Keratinocyte (primary cell): ENCODE results near the gene DCST2. TPM values are rescaled to one million over a fixed set of nuclear protein-coding genes. Genes with fewer than 3 reads are reported as not detected.
A peak's percentile ranks its signal among the peaks of the same experiment; 100 is the strongest.

Source experiments
- DNase-seq: peaks from one replicate; pipeline ENCODE4 v3.0.0-alpha.2; 2011; ENCODE audit warnings: low read depth, missing footprints, low spot score
- FAIRE-seq: peaks from 2 replicates; lab custom pipeline; 2011; peaks lifted over from hg19 to GRCh38; lab: Jason Lieb, UNC
- H2AFZ ChIP-seq: 2 replicates; pipeline ENCODE4 v1.6.0; 2012; ENCODE audit warnings: low read length, control low read depth, inconsistent platforms; ENCODE audit not compliant: control insufficient read depth
- H3K27ac ChIP-seq: 2 replicates; pipeline ENCODE4 v1.5.1; 2011; ENCODE audit warnings: low read length; ENCODE audit not compliant: control insufficient read depth, insufficient read depth
- H3K27me3 ChIP-seq: 3 replicates; pipeline ENCODE4 v1.6.0; 2011; ENCODE audit warnings: low read length; ENCODE audit not compliant: control insufficient read depth, insufficient read depth; ENCODE audit errors: extremely low read depth
- H3K36me3 ChIP-seq, 2 experiments: 2 replicates in 1 of 2; 3 replicates in 1 of 2; pipeline ENCODE4 v1.5.1; 2011; ENCODE audit warnings: low read length in 2 of 2, mild to moderate bottlenecking in 1 of 2; ENCODE audit not compliant: control insufficient read depth in 2 of 2, insufficient read depth in 2 of 2; ENCODE audit errors: extremely low read depth in 1 of 2
- H3K4me1 ChIP-seq: 3 replicates; pipeline ENCODE4 v1.5.1; 2011; ENCODE audit warnings: low read length; ENCODE audit not compliant: control insufficient read depth, insufficient read depth; ENCODE audit errors: extremely low read depth
- H3K4me2 ChIP-seq: 3 replicates; pipeline ENCODE4 v1.6.0; 2011; ENCODE audit warnings: low read depth, low read length; ENCODE audit not compliant: control insufficient read depth, insufficient read depth; ENCODE audit errors: extremely low read depth
- H3K4me3 ChIP-seq, 3 experiments: fragments of 200-600 bp in 1 of 3; sonication (generic) in 1 of 3; 2 replicates in 2 of 3; 3 replicates in 1 of 3; pipeline ENCODE4 v1.5.1; 2011 to 2016; ENCODE audit warnings: low read length in 3 of 3, mild to moderate bottlenecking in 3 of 3, control low read depth in 2 of 3, inconsistent platforms in 1 of 3, low read depth in 1 of 3, mixed read lengths in 1 of 3, mixed run types in 1 of 3, moderate library complexity in 1 of 3; ENCODE audit not compliant: control insufficient read depth in 2 of 3, insufficient read depth in 2 of 3; ENCODE audit errors: extremely low read depth in 1 of 3
- H3K79me2 ChIP-seq: 2 replicates; pipeline ENCODE4 v1.6.0; 2012; ENCODE audit warnings: low read length; ENCODE audit not compliant: control insufficient read depth, insufficient read depth
- H3K9ac ChIP-seq: 3 replicates; pipeline ENCODE4 v1.6.0; 2011; ENCODE audit warnings: low read length; ENCODE audit not compliant: control insufficient read depth, insufficient read depth; ENCODE audit errors: extremely low read depth
- H3K9me1 ChIP-seq: 3 replicates; pipeline ENCODE4 v1.6.0; 2011; ENCODE audit warnings: low read length; ENCODE audit not compliant: control insufficient read depth, insufficient read depth; ENCODE audit errors: extremely low read depth
- H3K9me3 ChIP-seq: 2 replicates; pipeline ENCODE4 v1.5.1; 2012; ENCODE audit warnings: low read depth, low read length; ENCODE audit not compliant: control insufficient read depth
- H4K20me1 ChIP-seq: 3 replicates; pipeline ENCODE4 v1.6.0; 2011; ENCODE audit warnings: low read length; ENCODE audit not compliant: control insufficient read depth, insufficient read depth; ENCODE audit errors: extremely low read depth
- EZH2 ChIP-seq: IDR thresholded peaks from one replicate; pipeline ENCODE4 v1.6.1; 2012; ENCODE audit warnings: inconsistent platforms, mild to moderate bottlenecking, low read length, moderate library complexity
- dilution Hi-C: fragments of 300-500 bp; cut with MboI; formaldehyde crosslinking; loops from one replicate; pipeline ENCODE4 v1.7.0; 2020; ENCODE audit warnings: low sequenced_read_pairs; ENCODE audit not compliant: extremely low pct_ligation_motif_present
- polyA plus RNA-seq, 5 experiments: library from polyadenylated mRNA; depleted of rRNA in 3 of 5; stranded (reverse) in 3 of 5; stranded (forward) in 1 of 5; unstranded in 1 of 5; fragments of >200 nt; gene quantifications; 1 replicate in 1 of 5; 2 replicates in 3 of 5; 3 replicates in 1 of 5; pipeline versions ENCODE4 v1.2.1 to v1.2.3, GENCODE V29; 2011 to 2012; ENCODE audit warnings: missing spikeins in 2 of 5, low read depth in 1 of 5, low replicate concordance in 1 of 5
- TF ChIP-seq, protein P1 (sequence below), 3 experiments: IDR thresholded peaks in 1 of 3; conservative IDR thresholded peaks in 1 of 3; optimal IDR thresholded peaks in 1 of 3; 2 replicates in 2 of 3; 3 replicates in 1 of 3; pipeline versions ENCODE3 to v1.5.1; 2011; ENCODE audit warnings: low read length in 3 of 3, mild to moderate bottlenecking in 3 of 3, moderate library complexity in 2 of 3, control low read depth in 1 of 3, inconsistent platforms in 1 of 3; ENCODE audit not compliant: insufficient read depth in 2 of 3; ENCODE audit errors: extremely low read depth in 1 of 3

DCST2 gene
- polyA plus RNA-seq, 1 donor (not counting 4 experiments of a cell fraction or from before 2014, with no cell fraction given) = 0.14 TPM

DNA sequence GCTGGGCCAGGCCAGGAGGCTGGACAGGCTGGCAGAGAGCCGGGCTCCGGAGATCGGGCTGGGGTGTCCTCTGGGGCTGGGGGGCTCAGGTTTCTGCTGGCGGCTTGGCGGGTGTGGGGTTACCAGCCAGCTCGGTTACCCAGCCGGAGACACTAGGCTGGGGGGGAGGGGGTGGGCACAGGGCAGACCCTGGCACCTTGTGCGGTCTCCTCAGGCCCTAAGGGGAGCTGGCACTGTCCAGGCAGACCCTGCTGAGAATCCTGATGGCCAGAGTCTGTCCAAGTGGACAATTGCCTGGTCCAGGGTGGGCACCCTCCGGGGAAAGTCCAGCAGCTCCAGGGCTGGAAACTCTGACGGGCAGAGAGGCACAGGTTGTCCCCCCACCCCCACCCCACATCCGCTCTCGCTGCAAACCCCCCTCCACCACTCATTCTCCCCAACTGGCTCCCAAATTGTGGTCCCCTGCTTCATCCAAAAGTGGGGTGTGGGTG lies 24.3 kb downstream of the DCST2 start:
- peaks cover 70% of the 10 kb centered on the region for H3K79me2 ChIP-seq
- H4K20me1 ChIP-seq = peaks cover 6% of the 10 kb centered on the region
- H3K4me3 ChIP-seq = peak overlapping the region in 2 of 3 experiments; percentile 37 to 38
- peaks cover 10 to 42% of the 10 kb centered on the region in 2 experiments for H3K36me3 ChIP-seq
- dilution Hi-C loops = no loop called here
- H2AFZ ChIP-seq = no peak overlapping the region
- H3K9ac ChIP-seq = no peak overlapping the region
- no peak for DNase-seq
- TF ChIP-seq, protein P1, sequence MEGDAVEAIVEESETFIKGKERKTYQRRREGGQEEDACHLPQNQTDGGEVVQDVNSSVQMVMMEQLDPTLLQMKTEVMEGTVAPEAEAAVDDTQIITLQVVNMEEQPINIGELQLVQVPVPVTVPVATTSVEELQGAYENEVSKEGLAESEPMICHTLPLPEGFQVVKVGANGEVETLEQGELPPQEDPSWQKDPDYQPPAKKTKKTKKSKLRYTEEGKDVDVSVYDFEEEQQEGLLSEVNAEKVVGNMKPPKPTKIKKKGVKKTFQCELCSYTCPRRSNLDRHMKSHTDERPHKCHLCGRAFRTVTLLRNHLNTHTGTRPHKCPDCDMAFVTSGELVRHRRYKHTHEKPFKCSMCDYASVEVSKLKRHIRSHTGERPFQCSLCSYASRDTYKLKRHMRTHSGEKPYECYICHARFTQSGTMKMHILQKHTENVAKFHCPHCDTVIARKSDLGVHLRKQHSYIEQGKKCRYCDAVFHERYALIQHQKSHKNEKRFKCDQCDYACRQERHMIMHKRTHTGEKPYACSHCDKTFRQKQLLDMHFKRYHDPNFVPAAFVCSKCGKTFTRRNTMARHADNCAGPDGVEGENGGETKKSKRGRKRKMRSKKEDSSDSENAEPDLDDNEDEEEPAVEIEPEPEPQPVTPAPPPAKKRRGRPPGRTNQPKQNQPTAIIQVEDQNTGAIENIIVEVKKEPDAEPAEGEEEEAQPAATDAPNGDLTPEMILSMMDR (optimal IDR thresholded peaks at IDR 0.05 in 1 of 3, IDR thresholded peaks at IDR 0.05 in 1 of 3, conservative IDR thresholded peaks at IDR 0.05 in 1 of 3; ENCODE audit: extremely low read depth in 1 of 3, insufficient read depth in 2 of 3, low read length in 3 of 3) = no peak
- TF ChIP-seq EZH2 = no peak
- no peaks in the 10 kb centered on the region for H3K9me3 ChIP-seq
- H3K4me2 ChIP-seq = peak overlapping the region; percentile 66
- H3K27ac ChIP-seq = no peak overlapping the region
- H3K9me1 ChIP-seq = no peaks in the 10 kb centered on the region
- H3K27me3 ChIP-seq = no peaks in the 10 kb centered on the region
- peaks cover 87% of the 10 kb centered on the region for H3K4me1 ChIP-seq
- FAIRE-seq = no peak

DNA sequence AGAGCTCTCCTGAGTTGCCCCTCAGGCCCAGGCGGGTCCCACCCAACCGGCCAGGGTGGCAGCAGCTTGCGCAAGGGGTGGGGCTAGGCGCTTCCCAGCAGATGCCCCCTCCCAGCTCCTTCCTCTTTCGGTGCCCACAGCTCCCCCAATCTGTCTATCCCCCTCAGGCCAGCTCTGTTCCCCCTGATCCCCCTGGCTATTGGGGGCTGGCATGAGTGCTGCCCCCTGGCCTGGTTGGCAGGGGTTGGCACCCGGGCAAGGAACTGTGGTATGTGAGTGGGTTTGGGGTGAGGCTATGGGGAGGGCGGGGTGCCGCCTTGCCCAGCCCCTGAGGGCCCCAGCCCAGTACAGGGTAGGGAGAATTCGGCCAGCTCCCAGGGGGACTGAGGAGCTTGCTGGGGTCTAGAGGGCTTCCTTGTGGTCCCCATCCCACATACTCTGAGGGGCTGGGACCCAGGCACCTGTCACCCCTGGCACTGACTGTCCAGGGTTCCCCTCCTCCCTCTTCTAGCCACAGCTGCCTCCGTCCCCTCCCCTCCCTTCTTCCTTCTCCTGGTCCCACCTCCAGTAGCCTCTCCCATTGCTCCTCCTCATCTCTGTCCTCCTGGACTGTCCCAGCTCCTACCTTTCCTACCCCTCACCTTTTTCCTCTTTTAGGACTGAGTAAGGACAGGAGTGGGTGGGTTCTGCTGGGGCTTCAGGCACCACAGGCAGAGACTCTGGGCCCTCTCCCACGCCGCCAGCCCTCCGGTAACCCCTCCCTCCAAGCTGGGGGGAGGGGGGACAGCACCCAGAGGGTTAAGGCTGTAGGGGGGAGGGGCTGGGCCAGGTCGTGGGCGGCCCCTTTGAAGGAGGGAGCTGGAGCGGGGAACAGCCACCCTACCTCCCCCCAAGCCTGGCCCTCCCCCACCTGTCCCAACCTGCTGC lies 25.3 kb downstream of the DCST2 start:
- H3K36me3 ChIP-seq = peaks cover 4 to 35% of the 10 kb centered on the region in 2 experiments
- FAIRE-seq = no peak
- H2AFZ ChIP-seq = no peak overlapping the region
- peak overlapping the region; percentile 37 to 57 (median 44) for H3K4me3 ChIP-seq
- TF ChIP-seq EZH2 = no peak
- TF ChIP-seq, protein P1 (optimal IDR thresholded peaks at IDR 0.05 in 1 of 3, IDR thresholded peaks at IDR 0.05 in 1 of 3, conservative IDR thresholded peaks at IDR 0.05 in 1 of 3; ENCODE audit: extremely low read depth in 1 of 3, insufficient read depth in 2 of 3, low read length in 3 of 3) = no peak
- no peak overlapping the region for H3K27ac ChIP-seq
- no peaks in the 10 kb centered on the region for H3K9me1 ChIP-seq
- dilution Hi-C loops = no loop called here
- H3K79me2 ChIP-seq = peaks cover 76% of the 10 kb centered on the region
- peaks cover 3% of the 10 kb centered on the region for H4K20me1 ChIP-seq
- H3K4me1 ChIP-seq = peaks cover 86% of the 10 kb centered on the region
- H3K9ac ChIP-seq = peak overlapping the region; percentile 33
- H3K27me3 ChIP-seq = no peaks in the 10 kb centered on the region
- no peak for DNase-seq
- H3K4me2 ChIP-seq = peak overlapping the region; percentile 66
- no peaks in the 10 kb centered on the region for H3K9me3 ChIP-seq
